ENCODE results near the gene ACOXL. TPM values are rescaled to one million over a fixed set of nuclear protein-coding genes. Genes with fewer than 3 reads are reported as not detected.

The ACOXL gene
- total RNA-seq, 1 donor from 2014 or later = under 0.01 TPM

GRCh38 chr2:110873597-110874452, 141.5 kb downstream of the ACOXL start:
- no peak for DNase-seq (ENCODE audit: low read depth, low spot score)

DNA sequence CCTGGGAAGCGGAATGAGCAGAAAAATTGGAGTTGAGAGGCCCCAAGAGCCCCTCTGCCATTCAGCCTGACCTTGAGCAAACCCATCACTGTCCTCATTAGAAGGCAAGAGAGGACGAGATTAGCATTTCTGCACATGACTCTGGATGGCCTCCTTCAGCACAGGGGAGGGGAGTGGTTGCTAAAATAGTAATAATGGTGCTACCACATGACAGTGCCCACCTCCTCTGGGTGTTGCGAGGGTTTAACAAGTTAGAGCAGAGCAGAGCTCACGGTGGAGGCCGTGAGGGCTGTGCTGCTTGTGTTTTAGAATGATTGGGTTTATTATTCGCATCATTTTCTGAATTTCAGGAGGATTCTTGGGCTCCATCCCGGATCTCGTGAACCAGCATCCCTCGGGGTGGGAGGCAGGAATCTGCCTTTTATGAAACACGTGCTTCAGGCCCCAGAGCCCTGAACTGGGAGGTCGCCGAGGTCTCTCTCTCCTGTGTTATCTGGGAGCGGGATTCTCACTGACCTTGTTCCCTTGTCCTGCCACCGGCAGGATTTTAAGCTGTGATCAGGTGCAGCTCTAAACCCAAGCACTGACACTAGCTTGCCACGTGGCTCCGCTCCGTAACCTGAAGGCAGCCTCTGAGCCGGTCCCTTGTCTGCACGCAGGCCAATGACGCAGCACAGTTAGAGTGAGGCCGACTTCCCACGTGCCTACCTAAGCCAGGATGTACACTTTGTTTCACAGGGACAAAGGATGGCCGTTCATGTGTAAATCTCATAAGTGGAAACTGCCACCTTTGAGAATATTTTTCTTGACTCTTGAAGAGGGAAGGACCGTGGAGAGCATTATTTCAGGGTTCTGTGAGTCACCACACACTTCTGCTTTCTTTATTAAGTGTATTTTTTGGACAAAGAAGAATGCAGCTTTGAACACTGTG, 142.3 kb downstream of the ACOXL start:
- DNase-seq (ENCODE audit: low read depth, low spot score) = no peak

DNA sequence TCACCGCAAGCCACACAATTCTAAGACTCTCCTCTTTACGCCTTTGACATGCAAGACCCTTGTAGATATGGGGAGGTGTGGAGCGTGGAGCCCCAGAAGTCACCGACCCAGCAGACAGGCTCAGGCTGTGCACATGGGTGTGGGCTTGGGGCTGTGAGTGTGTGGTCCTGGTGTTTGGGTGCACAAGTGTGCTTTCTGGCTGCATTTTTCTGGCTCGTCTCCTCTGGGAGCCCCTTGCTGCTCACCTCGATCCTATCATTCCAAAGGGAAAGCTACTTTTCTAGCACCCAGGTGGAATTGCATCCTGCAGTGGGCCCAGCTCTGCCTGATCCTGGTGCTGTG, 143.0 kb downstream of the ACOXL start:
- DNase-seq (ENCODE audit: low read depth, low spot score) = no peak

GRCh38 chr2:110876167-110876999, 144.0 kb downstream of the ACOXL start:
- DNase-seq (ENCODE audit: low read depth, low spot score) = no peak

DNA sequence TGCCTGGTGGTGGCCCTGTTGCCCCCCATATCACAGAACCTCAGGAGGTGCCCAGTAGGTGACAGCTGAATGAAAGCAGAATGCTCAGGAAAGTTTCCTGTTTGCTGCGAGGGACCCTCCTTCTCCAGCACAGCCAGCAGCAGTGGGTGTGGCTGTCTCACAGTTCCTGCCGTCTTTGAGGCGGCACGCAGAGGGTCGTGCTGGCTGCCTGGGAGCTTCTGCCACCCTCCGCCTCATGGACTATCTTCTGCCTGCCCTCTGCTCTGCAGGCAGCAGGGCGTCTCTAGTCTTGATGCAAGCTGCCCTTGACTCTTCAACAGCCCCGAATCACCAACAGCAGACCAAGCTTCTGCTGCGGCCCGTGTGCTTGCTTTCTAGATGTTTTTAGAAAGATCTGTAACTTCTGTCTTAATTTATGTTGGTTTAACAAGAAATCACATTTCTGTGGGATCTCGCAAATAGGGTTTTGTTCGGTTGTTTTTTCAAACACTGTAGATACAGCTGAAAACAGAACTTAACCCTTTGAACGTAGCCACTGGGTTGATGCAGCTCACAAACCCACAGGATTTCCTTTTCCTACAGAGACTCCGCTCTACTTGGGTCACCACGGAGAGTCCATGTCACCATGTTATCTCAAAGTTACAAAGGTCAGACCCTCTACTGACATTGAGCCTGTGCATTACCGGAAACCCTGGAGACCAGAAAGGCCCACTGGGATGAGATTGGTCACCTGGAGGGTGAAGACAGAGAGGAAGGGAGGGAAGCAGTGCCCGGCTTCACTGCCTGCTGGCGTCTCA, 144.9 kb downstream of the ACOXL start:
- no peak for DNase-seq (ENCODE audit: low read depth, low spot score)

DNA sequence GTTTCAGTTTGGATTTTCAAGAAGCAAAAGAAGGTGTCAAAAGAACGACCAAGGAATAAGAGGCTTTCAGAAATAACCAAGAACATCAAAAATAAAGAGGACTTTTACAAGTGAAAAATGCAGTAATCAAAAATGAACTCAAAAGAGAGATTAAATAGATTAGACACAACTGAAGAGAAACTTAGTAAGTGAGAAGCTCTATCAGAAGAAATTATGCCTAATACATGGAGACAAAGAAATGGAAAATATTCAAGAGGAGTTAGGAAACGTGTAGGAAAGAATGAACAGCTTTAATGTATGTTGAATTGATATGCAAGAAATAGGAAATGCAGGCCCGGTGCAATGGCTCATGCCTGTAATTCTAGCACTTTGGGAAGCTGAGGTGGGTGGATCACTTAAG, 145.8 kb downstream of the ACOXL start:
- DNase-seq (ENCODE audit: low read depth, low spot score) = no peak

DNA sequence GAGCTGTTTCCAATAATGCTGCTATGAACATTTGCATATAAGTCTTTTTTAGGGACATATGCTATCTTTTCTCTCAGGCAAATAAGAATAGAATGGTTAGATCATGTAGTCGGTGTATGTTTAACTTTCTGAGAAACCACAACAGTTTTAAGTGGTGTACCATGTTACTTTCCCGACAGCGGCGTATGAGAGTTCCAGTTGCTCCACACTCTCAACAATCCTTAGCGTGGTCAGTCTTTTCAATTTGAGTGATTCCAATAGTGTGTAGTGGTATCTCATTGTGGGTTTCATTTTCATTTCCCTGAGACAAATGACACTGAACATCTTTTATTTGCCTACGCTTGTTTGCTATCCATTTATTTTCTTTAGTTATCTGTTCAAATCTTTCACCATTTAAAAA, 149.5 kb downstream of the ACOXL start:
- DNase-seq (ENCODE audit: low read depth, low spot score) = no peak

- DNase-seq (ENCODE audit: low read depth, low spot score) = no peak
These were observed 151.0 kb downstream of the ACOXL start for GRCh38 chr2:110883406-110883805.

- no peak for DNase-seq (ENCODE audit: low read depth, low spot score)
These were observed 152.9 kb downstream of the ACOXL start for GRCh38 chr2:110885256-110885655.

DNA sequence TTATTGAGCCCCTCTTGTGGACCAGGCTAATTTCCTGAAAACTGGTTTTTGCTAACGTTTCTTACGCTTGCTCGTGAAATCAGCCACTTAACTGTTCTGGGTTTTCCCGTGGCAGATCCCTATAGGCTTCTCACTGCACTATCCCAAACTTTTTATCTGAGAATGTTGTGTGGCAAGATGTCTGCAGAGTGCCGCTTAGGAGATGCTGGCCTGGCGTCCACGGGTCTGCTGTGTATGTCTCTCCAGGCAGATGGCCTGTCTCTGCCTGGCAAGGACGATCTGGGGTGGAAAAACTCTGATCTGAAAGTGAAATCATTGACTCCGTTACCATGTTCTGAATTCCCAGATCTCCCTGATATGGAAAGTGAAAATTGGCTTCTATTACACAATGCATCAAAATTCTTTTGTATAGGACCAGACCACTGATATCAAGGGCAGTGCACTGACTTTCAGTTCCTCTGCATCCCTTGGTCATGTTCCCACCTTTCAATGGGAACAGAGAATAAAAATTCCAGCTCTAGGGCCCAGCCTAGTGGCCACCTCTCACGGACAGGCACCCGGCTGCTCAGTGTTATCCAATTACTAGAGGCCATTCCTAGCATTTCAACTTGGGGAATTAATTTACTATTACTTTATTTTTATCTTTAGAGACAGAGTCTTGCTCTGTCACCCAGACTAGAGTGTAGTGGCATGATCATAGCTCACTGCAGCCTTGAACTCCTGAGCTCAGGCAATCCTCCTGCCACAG, 154.6 kb downstream of the ACOXL start:
- no peak for DNase-seq (ENCODE audit: low read depth, low spot score)

GRCh38 chr2:110888411-110888810, 156.0 kb downstream of the ACOXL start:
- DNase-seq (ENCODE audit: low read depth, low spot score) = no peak

GRCh38 chr2:110891626-110892025, 159.3 kb downstream of the ACOXL start:
- no peak for DNase-seq (ENCODE audit: low read depth, low spot score)

DNA sequence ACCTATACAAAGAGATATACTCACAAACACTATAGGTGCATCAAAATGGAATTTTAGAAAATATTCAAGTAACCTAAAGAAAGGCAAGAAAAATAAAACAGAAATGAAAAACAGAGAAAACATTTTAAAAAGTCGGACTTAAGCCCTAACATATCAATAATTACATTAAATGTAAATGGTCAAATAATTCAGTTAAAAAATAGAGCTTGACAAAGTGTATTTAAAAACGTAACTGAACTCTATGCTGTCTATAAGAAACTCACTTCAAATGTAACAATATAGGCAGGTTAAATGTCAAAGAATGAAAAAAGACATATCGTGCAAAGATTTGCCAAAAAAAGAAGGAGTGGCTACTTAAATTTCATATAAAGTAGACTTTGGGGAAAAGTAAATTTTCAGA, 163.9 kb downstream of the ACOXL start:
- no peak for DNase-seq (ENCODE audit: low read depth, low spot score)

- no peak for DNase-seq (ENCODE audit: low read depth, low spot score)
These were observed 165.6 kb downstream of the ACOXL start for GRCh38 chr2:110897966-110898365.

GRCh38 chr2:110900191-110900590, 167.8 kb downstream of the ACOXL start:
- no peak for DNase-seq (ENCODE audit: low read depth, low spot score)

- DNase-seq (ENCODE audit: low read depth, low spot score) = no peak
These were observed 171.2 kb downstream of the ACOXL start for GRCh38 chr2:110903548-110903947.

DNA sequence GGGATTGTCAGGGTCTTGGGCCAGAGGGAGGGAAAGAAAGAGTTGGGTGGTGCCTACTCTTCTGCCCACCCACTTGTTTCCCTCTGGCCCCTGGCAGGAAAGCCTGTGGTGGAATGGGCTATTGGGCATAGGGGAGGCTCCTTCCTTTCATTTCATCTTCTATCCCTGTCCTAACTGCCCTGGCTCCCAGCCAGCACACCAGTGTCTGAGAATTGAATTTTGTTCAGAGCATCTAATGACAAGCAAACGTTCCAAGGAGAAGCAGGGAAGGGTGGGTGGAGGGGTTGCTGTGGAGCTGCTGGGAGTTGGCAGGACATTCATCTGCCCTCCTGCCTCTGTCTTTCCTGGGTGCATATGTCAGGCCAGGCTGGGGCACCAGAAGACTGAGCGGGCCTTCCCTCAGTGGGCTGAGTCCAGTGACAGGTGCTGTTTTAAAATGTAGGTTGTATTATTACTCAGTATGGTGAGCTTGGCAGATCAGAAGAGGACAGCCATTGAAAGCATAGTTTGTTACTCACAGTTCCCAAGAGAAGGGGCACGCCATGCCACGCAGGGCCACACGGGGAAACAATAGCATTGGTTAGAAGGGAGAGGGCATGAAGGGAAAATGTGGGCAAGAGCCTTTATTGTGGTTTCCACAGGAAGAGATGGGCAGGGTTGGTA, 171.9 kb downstream of the ACOXL start:
- DNase-seq (ENCODE audit: low read depth, low spot score) = no peak

GRCh38 chr2:110904779-110905148, 172.4 kb downstream of the ACOXL start:
- no peak for DNase-seq (ENCODE audit: low read depth, low spot score)

DNA sequence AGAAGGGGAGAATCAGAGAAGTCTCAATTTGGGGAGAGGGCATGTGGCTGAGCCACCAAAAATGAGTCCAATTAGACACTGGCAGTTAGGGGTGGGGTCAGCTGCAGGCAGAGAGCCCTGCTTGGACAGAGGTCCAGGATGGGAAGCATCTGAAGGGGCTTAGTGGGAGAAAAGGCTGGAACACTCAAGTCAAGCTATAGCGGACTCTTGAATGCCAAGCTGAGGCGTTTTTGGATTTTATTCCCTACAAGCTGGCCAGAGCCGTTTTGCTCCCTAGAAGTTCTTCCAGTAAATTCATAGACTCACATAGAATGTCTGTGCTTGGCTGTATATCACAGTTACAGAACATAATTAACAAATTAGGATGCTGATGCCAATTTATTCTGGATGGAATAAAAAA, 172.8 kb downstream of the ACOXL start:
- no peak for DNase-seq (ENCODE audit: low read depth, low spot score)
